ENCODE data around the gene DAGLA. TPM values are rescaled to one million over a fixed set of nuclear protein-coding genes. Genes with fewer than 3 reads are reported as not detected.
A peak's percentile ranks its signal among the peaks of the same experiment; 100 is the strongest.

The DAGLA gene
- polyA plus RNA-seq, 1 experiment = 2.5 TPM

- H3K4me3 ChIP-seq (ENCODE audit: low read depth, low read length) = no peak overlapping the region
These were observed 13.9 kb downstream of the DAGLA start for GRCh38 chr11:61693922-61694601.

GRCh38 chr11:61694602-61694939, 14.4 kb downstream of the DAGLA start:
- no peak for TF ChIP-seq CTCF (IDR thresholded peaks at IDR 0.05; ENCODE audit: insufficient read depth, low read depth, low read length)
- Histone ChIP-seq H3K4me3 (ENCODE audit: low read depth, low read length) (no peak overlapping the region), H3K36me3 (ENCODE audit: control insufficient read depth, insufficient read depth, low read length) (no peaks in the 10 kb centered on the region), H3K27me3 (ENCODE audit: control insufficient read depth, insufficient read depth, low read length) (no peaks in the 10 kb centered on the region)
- no peak for DNase-seq (ENCODE audit: low read depth)
- ChIA-PET POLR2A (interaction anchor here (0.6 kb wide), 1 partner anchor 412 kb away, joined by 3 read pairs; no protein-coding TSS in a partner anchor), CTCF (interaction anchor here (0.7 to 2.3 kb wide), 3 partner anchors 11 to 16 kb away, joined by 3 to 5 read pairs (median 4); no protein-coding TSS in a partner anchor)

More at GRCh38 chr11:61693922-61694601, 13.9 kb downstream of the DAGLA start:
- no peaks in the 10 kb centered on the region for H3K27me3 ChIP-seq (ENCODE audit: control insufficient read depth, insufficient read depth, low read length)
- no peak for DNase-seq (ENCODE audit: low read depth)
- no peaks in the 10 kb centered on the region for H3K36me3 ChIP-seq (ENCODE audit: control insufficient read depth, insufficient read depth, low read length)
- CTCF ChIA-PET = interaction anchor here (0.7 to 2.3 kb wide), 3 partner anchors 11 to 54 kb away, joined by 3 to 5 read pairs (median 3); no protein-coding TSS in a partner anchor
- POLR2A ChIA-PET = no interaction called here
- no peak for TF ChIP-seq CTCF (IDR thresholded peaks at IDR 0.05; ENCODE audit: insufficient read depth, low read depth, low read length)

GRCh38 chr11:61694946-61695706, 14.9 kb downstream of the DAGLA start:
- Histone ChIP-seq H3K27me3 (ENCODE audit: control insufficient read depth, insufficient read depth, low read length) (no peaks in the 10 kb centered on the region), H3K4me3 (ENCODE audit: low read depth, low read length) (no peak overlapping the region), H3K36me3 (ENCODE audit: control insufficient read depth, insufficient read depth, low read length) (no peaks in the 10 kb centered on the region)
- TF ChIP-seq CTCF (IDR thresholded peaks at IDR 0.05; ENCODE audit: insufficient read depth, low read depth, low read length) = peak; percentile 46
- ChIA-PET POLR2A (interaction anchor here (0.6 kb wide), 1 partner anchor 412 kb away, joined by 3 read pairs; no protein-coding TSS in a partner anchor), CTCF (interaction anchor here (0.7 to 2.3 kb wide), 3 partner anchors 11 to 16 kb away, joined by 3 to 5 read pairs (median 4); no protein-coding TSS in a partner anchor)
- no peak for DNase-seq (ENCODE audit: low read depth)

- H3K27me3 ChIP-seq (ENCODE audit: control insufficient read depth, insufficient read depth, low read length) = no peaks in the 10 kb centered on the region; the same call in 1 of the 2 replicates
- DNase-seq (ENCODE audit: low read depth) = peak; percentile 29
- H3K4me3 ChIP-seq (ENCODE audit: low read depth, low read length) = no peak overlapping the region
- H3K36me3 ChIP-seq (ENCODE audit: control insufficient read depth, insufficient read depth, low read length) = no peaks in the 10 kb centered on the region
- POLR2A ChIA-PET = no interaction called here
- peak; percentile 28 for TF ChIP-seq CTCF (IDR thresholded peaks at IDR 0.05; ENCODE audit: insufficient read depth, low read depth, low read length)
- CTCF ChIA-PET = interaction anchor here (1.2 kb wide), 1 partner anchor 11 kb away, joined by 4 read pairs; no protein-coding TSS in a partner anchor
These were observed 15.7 kb downstream of the DAGLA start for GRCh38 chr11:61695917-61696316.

- TF ChIP-seq CTCF (IDR thresholded peaks at IDR 0.05; ENCODE audit: insufficient read depth, low read depth, low read length) = no peak
- Histone ChIP-seq H3K36me3 (ENCODE audit: control insufficient read depth, insufficient read depth, low read length) (no peaks in the 10 kb centered on the region), H3K27me3 (ENCODE audit: control insufficient read depth, insufficient read depth, low read length) (no peaks in the 10 kb centered on the region; the same call in 1 of the 2 replicates), H3K4me3 (ENCODE audit: low read depth, low read length) (no peak overlapping the region)
- POLR2A ChIA-PET = no interaction called here
- DNase-seq (ENCODE audit: low read depth) = no peak
- CTCF ChIA-PET = interaction anchor here (1.8 kb wide), 1 partner anchor 38 kb away, joined by 6 read pairs; no protein-coding TSS in a partner anchor
These were observed 16.4 kb downstream of the DAGLA start for GRCh38 chr11:61696602-61697001.

All from BJ (cell line).